PC-9 (cell line): ENCODE measurements around the gene LRRC55. TPM values are rescaled to one million over a fixed set of nuclear protein-coding genes. Genes with fewer than 3 reads are reported as not detected.

Experiments
- BruUV-seq: library from RNA; stranded (reverse); fragments of 400-500 nt; replicated peaks from 2 replicates; lab custom pipeline; 2021; lab: Mats Ljungman, UMichigan
- CTCF ChIA-PET: fragments of 300-600 bp; sonication (Branson Sonifier 250); formaldehyde crosslinking; loops from one replicate; lab custom pipeline; 2022; ENCODE audit warnings: antibody characterized with exemption; lab: Charles Lee
- POLR2A ChIA-PET: fragments of 300-600 bp; sonication (Branson Sonifier 250); formaldehyde crosslinking; loops from one replicate; lab custom pipeline; 2022; ENCODE audit warnings: antibody characterized with exemption; ENCODE audit not compliant: unreplicated experiment; lab: Charles Lee
- DNase-seq, 2 experiments: peaks; one replicate each; pipeline versions ENCODE4 v3.0.0 to v3.0.0-alpha.2; 2015 to 2022; ENCODE audit warnings: mixed read lengths in 1 of 2
- H2AFZ ChIP-seq: fragments of 200-600 bp; sonication (generic); 2 replicates; pipeline ENCODE4 v1.8.1; 2017; ENCODE audit warnings: antibody characterized with exemption
- H3F3A ChIP-seq: fragments of 200-600 bp; sonication (generic); 2 replicates; pipeline ENCODE4 v1.8.1; 2017; ENCODE audit warnings: antibody characterized with exemption, mild to moderate bottlenecking, low read depth; ENCODE audit not compliant: insufficient read depth
- H3K27ac ChIP-seq: fragments of 200-600 bp; sonication (generic); 2 replicates; pipeline ENCODE4 v1.6.1; 2016; ENCODE audit warnings: mixed run types
- H3K27me3 ChIP-seq: fragments of 200-600 bp; sonication (generic); 2 replicates; pipeline ENCODE4 v1.6.1; 2016; ENCODE audit warnings: low read depth, mixed run types; ENCODE audit not compliant: insufficient read depth
- H3K36me3 ChIP-seq: fragments of 200-600 bp; sonication (generic); 2 replicates; pipeline ENCODE4 v1.6.1; 2016; ENCODE audit warnings: low read depth, mixed run types
- H3K4me1 ChIP-seq: fragments of 200-600 bp; sonication (generic); replicated peaks from 2 replicates; pipeline ENCODE4 v1.6.1; 2016; ENCODE audit warnings: mixed run types; ENCODE audit not compliant: insufficient read depth
- H3K4me2 ChIP-seq: fragments of 200-600 bp; sonication (generic); 2 replicates; pipeline ENCODE4 v1.6.1; 2017; ENCODE audit warnings: mixed run types
- H3K4me3 ChIP-seq: fragments of 200-600 bp; sonication (generic); 2 replicates; pipeline ENCODE4 v1.6.1; 2016; ENCODE audit warnings: mixed run types
- H3K79me2 ChIP-seq: fragments of 200-600 bp; sonication (generic); 2 replicates; pipeline ENCODE4 v1.6.1; 2017; ENCODE audit warnings: low read depth, mixed run types
- H3K9me2 ChIP-seq: fragments of 200-600 bp; sonication (generic); 2 replicates; pipeline ENCODE4 v1.8.1; 2017; ENCODE audit warnings: mild to moderate bottlenecking; ENCODE audit not compliant: insufficient read depth
- H3K9me3 ChIP-seq: fragments of 200-600 bp; sonication (generic); 2 replicates; pipeline ENCODE4 v1.8.1; 2016; ENCODE audit warnings: low read depth; ENCODE audit not compliant: insufficient read depth
- H4K20me1 ChIP-seq: fragments of 200-600 bp; sonication (generic); 2 replicates; pipeline ENCODE4 v1.8.1; 2017; ENCODE audit not compliant: insufficient read depth
- EZH2 ChIP-seq: fragments of 200-600 bp; sonication (generic); IDR thresholded peaks from 2 replicates; pipeline ENCODE4 v1.8.0; 2017; ENCODE audit warnings: antibody characterized with exemption, low read depth
- intact Hi-C: fragments of 100-400 bp; cut with micrococcal nuclease; formaldehyde crosslinking; loops from one replicate; pipeline ENCODE4 v1.10.0; 2022; ENCODE audit not compliant: unreplicated experiment
- total RNA-seq: library from RNA; stranded (reverse); gene quantifications from 2 replicates; pipeline ENCODE4 v1.2.3, GENCODE V29; 2021
- TF ChIP-seq, protein P1 (sequence below): fragments of 200-600 bp; sonication (generic); conservative IDR thresholded peaks from 2 replicates; pipeline ENCODE4 v1.6.1; 2017; ENCODE audit warnings: mixed run types, antibody characterized with exemption, mild to moderate bottlenecking, moderate library complexity

The LRRC55 gene
- total RNA-seq, 1 experiment from 2014 or later: not detected

DNA sequence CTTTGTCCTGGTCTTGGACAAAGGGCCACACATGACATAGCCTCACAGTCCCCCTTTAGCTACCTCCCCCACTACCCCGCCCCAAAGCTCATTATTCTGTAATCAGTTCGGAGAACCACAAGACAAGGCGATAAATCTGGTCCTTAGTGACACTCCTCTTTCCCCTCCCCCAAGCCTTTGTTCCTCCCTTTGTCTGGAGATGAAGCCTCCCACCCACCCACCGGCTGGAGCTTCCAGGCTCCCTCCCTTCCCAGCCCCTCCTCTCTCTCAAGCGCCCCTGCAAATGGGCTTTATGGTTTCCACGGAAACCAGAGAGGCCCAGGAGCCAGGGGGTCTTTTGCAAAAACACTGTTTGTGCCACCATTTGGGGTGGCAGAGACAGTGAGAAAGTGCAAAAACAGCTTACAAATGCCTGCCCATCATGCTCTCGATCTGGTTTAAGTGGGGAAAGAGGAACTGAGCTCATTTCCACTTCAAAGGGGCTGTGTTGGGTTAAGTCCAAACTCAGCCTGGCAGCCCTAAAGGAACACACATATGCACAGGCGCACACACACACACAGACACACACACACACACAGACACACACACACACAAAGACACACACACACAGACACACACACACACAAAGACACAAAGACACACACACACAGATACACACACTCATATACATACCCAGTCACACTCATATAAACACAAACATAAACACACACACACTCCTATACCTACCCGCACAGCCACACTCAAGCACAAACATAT is 31.8 kb downstream of the LRRC55 start:
- Histone ChIP-seq H3K4me3 (no peak overlapping the region), H3K79me2 (no peaks in the 10 kb centered on the region), H3K9me2 (no peaks in the 10 kb centered on the region), H2AFZ (no peak overlapping the region), H3K4me1 (no peaks in the 10 kb centered on the region), H3K4me2 (no peak overlapping the region), H3K27me3 (no peaks in the 10 kb centered on the region), H3K9me3 (no peaks in the 10 kb centered on the region), H3K27ac (no peak overlapping the region), H4K20me1 (no peaks in the 10 kb centered on the region), H3F3A (no peaks in the 10 kb centered on the region), H3K36me3 (no peaks in the 10 kb centered on the region)
- DNase-seq: no peak
- BruUV-seq: no TSS peak
- ChIA-PET POLR2A (no interaction called here), CTCF (no interaction called here)
- TF ChIP-seq EZH2: no peak
- TF ChIP-seq, protein P1, sequence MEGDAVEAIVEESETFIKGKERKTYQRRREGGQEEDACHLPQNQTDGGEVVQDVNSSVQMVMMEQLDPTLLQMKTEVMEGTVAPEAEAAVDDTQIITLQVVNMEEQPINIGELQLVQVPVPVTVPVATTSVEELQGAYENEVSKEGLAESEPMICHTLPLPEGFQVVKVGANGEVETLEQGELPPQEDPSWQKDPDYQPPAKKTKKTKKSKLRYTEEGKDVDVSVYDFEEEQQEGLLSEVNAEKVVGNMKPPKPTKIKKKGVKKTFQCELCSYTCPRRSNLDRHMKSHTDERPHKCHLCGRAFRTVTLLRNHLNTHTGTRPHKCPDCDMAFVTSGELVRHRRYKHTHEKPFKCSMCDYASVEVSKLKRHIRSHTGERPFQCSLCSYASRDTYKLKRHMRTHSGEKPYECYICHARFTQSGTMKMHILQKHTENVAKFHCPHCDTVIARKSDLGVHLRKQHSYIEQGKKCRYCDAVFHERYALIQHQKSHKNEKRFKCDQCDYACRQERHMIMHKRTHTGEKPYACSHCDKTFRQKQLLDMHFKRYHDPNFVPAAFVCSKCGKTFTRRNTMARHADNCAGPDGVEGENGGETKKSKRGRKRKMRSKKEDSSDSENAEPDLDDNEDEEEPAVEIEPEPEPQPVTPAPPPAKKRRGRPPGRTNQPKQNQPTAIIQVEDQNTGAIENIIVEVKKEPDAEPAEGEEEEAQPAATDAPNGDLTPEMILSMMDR: no peak
- intact Hi-C loops: no loop called here

DNA sequence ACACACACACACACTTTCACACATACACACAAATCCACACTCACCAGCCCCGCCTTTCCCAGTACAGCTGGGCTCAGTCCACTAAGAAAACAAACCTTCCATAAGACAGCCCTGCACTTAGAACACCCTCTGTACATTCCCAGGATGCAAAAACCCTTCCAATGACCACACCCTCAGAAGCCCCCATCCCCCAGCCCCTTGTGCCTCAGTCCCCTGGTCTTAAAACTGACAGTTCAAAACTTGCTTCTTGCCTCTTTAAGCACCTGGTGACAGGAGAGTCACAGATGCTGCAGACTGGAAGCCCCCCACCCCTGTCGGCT is 32.3 kb downstream of the LRRC55 start:
- Histone ChIP-seq H4K20me1 (no peaks in the 10 kb centered on the region), H3K4me3 (no peak overlapping the region), H3K9me3 (no peaks in the 10 kb centered on the region), H2AFZ (no peak overlapping the region), H3K27ac (no peak overlapping the region), H3K9me2 (no peaks in the 10 kb centered on the region), H3K27me3 (no peaks in the 10 kb centered on the region), H3F3A (no peaks in the 10 kb centered on the region), H3K79me2 (no peaks in the 10 kb centered on the region), H3K4me1 (no peaks in the 10 kb centered on the region), H3K4me2 (no peak overlapping the region), H3K36me3 (no peaks in the 10 kb centered on the region)
- TF ChIP-seq, protein P1: no peak
- TF ChIP-seq EZH2: no peak
- POLR2A ChIA-PET: no interaction called here
- no TSS peak for BruUV-seq
- no peak for DNase-seq
- CTCF ChIA-PET: no interaction called here
- intact Hi-C loops: no loop called here

DNA sequence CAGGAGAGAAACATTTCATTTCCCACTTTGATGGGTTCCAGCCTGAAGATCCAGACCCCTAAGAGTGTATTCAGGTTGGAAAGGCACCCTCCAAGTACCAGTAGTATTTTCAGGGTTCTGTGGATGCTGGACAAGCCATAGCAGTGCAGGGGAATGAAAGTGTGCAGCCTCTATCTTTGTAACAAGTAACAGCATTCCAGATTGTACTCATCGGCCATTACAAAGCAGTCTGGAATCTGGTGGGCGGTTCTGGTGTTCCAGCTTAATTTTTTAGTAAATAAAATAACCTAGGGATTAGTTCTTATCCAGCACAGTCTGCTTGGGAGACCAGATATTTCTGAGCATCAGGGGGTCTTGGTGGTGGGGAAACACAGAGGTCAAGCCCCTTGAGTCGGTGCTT is 32.7 kb downstream of the LRRC55 start:
- ChIA-PET CTCF (no interaction called here), POLR2A (no interaction called here)
- BruUV-seq: no TSS peak
- DNase-seq: no peak
- Histone ChIP-seq H3K36me3 (no peaks in the 10 kb centered on the region), H3K9me3 (no peaks in the 10 kb centered on the region), H3K4me3 (no peak overlapping the region), H2AFZ (no peak overlapping the region), H4K20me1 (no peaks in the 10 kb centered on the region), H3K27me3 (no peaks in the 10 kb centered on the region), H3K9me2 (no peaks in the 10 kb centered on the region), H3K79me2 (no peaks in the 10 kb centered on the region), H3K27ac (no peak overlapping the region), H3F3A (no peaks in the 10 kb centered on the region), H3K4me2 (no peak overlapping the region), H3K4me1 (no peaks in the 10 kb centered on the region)
- intact Hi-C loops: no loop called here
- TF ChIP-seq, protein P1: no peak
- TF ChIP-seq EZH2: no peak
